ENCODE data around the gene SGSM2.

SGSM2 gene

DNA sequence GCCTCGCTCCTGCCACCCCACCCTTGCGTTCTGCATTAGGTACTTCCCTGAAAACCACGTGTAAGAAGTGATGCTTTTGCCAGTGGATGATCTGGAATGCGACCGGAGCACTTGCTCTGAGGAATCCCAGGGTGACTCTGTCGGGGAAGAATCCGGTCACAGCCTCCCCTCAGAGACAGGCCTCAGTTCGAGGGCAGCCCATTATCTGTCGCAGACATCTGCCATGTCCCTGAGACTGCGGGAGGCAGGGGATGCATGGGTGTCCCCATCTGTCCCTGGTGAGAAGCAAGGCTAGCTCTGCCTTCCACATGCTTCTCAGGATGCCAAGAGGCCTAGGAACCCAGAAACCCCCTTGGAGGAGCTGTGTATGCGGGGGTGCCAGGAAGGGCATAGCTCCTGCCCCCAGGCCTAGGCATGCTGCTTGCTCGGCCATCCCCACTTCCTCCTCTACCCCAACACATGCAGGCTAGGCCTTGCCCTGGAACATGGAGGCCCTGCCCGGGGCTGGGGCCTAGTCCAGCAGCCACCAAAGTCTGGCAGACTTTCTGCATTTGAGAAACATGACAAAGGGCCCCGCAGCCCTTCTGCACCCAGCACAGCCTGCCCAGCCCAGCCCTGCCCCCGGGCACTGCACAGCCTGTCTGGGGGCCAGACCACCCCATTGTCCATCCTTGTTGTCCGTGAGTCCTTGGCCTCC lies 43.1 kb downstream of the SGSM2 start:
- no peaks in the 10 kb centered on the region for H3K27me3 ChIP-seq (replicated peaks; ENCODE audit: insufficient read depth, low read length)
- H2AFZ ChIP-seq (ENCODE audit: low read length) = no peak overlapping the region
- H3K9ac ChIP-seq (ENCODE audit: low read length) = no peak overlapping the region
- DNase-seq = no peak
- no peaks in the 10 kb centered on the region for H3K4me1 ChIP-seq (ENCODE audit: low read length)
- H4K20me1 ChIP-seq (ENCODE audit: insufficient read depth, low read length) = no peaks in the 10 kb centered on the region
- H3K36me3 ChIP-seq (replicated peaks; ENCODE audit: insufficient read depth, low read length) = no peaks in the 10 kb centered on the region
- no peak overlapping the region for H3K4me3 ChIP-seq (ENCODE audit: low read length)
- no peak for TF ChIP-seq EZH2phosphoT487 (IDR thresholded peaks at IDR 0.05; ENCODE audit: low read length)
- no peaks in the 10 kb centered on the region for H3K9me3 ChIP-seq (replicated peaks; ENCODE audit: insufficient read depth, low read length)
- 0 out of 2 replicates have a peak, but pooled peaks cover 9% of the 10 kb centered on the region for H3F3A ChIP-seq (ENCODE audit: insufficient read depth, low read length)
- H3K79me2 ChIP-seq (ENCODE audit: low read length) = no peaks in the 10 kb centered on the region
- H3K9me2 ChIP-seq (replicated peaks; ENCODE audit: insufficient read depth, low read length) = no peaks in the 10 kb centered on the region
- H3K27ac ChIP-seq (ENCODE audit: low read length) = no peak overlapping the region
- no peak overlapping the region for H3K4me2 ChIP-seq (ENCODE audit: low read depth, low read length)

DNA sequence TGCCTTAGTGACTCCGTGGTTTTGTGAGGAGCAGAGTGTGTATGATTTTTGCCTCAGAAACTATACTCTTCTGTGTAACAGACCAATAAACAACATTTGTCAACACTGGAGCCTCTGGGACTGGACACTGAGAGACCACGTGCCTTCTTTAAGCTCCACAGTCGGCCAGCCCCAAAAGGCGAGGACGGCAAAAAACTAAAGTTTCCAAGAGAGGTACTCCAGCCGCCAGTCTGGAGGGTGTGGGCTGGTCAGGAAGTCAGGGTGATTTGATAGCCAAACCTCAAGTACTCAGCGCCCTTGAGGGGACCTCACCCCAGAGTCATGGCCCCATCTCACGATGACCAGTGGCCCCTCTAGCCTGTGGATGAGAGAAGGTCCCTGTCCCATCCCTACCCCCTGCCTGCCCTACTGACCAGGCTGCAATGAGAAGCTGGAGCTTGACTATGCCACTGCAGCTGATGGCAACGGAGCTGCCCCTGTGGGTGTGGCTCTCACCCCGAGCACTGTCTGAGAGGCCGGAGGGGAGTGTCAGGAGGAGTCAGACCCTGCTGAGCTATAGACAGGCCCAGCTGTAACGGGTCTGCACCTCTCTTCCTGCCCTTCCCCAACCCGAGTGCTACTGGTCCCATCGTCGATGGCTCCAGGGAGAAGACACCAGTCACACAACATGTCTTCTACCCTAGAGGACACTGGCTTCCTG lies 43.8 kb downstream of the SGSM2 start:
- Histone ChIP-seq H3K79me2 (ENCODE audit: low read length) (no peaks in the 10 kb centered on the region), H3K9me3 (replicated peaks; ENCODE audit: insufficient read depth, low read length) (no peaks in the 10 kb centered on the region), H3K4me2 (ENCODE audit: low read depth, low read length) (no peak overlapping the region), H4K20me1 (ENCODE audit: insufficient read depth, low read length) (no peaks in the 10 kb centered on the region), H3K27ac (ENCODE audit: low read length) (no peak overlapping the region), H2AFZ (ENCODE audit: low read length) (no peak overlapping the region), H3K9ac (ENCODE audit: low read length) (no peak overlapping the region), H3K9me2 (replicated peaks; ENCODE audit: insufficient read depth, low read length) (no peaks in the 10 kb centered on the region), H3K27me3 (replicated peaks; ENCODE audit: insufficient read depth, low read length) (no peaks in the 10 kb centered on the region), H3F3A (ENCODE audit: insufficient read depth, low read length) (0 out of 2 replicates have a peak, but pooled peaks cover 9% of the 10 kb centered on the region), H3K4me3 (ENCODE audit: low read length) (no peak overlapping the region), H3K4me1 (ENCODE audit: low read length) (no peaks in the 10 kb centered on the region), H3K36me3 (replicated peaks; ENCODE audit: insufficient read depth, low read length) (no peaks in the 10 kb centered on the region)
- no peak for TF ChIP-seq EZH2 (optimal IDR thresholded peaks at IDR 0.05; ENCODE audit: low read depth, low read length)
- TF ChIP-seq, protein P1, sequence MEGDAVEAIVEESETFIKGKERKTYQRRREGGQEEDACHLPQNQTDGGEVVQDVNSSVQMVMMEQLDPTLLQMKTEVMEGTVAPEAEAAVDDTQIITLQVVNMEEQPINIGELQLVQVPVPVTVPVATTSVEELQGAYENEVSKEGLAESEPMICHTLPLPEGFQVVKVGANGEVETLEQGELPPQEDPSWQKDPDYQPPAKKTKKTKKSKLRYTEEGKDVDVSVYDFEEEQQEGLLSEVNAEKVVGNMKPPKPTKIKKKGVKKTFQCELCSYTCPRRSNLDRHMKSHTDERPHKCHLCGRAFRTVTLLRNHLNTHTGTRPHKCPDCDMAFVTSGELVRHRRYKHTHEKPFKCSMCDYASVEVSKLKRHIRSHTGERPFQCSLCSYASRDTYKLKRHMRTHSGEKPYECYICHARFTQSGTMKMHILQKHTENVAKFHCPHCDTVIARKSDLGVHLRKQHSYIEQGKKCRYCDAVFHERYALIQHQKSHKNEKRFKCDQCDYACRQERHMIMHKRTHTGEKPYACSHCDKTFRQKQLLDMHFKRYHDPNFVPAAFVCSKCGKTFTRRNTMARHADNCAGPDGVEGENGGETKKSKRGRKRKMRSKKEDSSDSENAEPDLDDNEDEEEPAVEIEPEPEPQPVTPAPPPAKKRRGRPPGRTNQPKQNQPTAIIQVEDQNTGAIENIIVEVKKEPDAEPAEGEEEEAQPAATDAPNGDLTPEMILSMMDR (IDR thresholded peaks at IDR 0.05; ENCODE audit: low read length) = no peak
- no peak for TF ChIP-seq EZH2phosphoT487 (IDR thresholded peaks at IDR 0.05; ENCODE audit: low read length)
- no peak for DNase-seq

DNA sequence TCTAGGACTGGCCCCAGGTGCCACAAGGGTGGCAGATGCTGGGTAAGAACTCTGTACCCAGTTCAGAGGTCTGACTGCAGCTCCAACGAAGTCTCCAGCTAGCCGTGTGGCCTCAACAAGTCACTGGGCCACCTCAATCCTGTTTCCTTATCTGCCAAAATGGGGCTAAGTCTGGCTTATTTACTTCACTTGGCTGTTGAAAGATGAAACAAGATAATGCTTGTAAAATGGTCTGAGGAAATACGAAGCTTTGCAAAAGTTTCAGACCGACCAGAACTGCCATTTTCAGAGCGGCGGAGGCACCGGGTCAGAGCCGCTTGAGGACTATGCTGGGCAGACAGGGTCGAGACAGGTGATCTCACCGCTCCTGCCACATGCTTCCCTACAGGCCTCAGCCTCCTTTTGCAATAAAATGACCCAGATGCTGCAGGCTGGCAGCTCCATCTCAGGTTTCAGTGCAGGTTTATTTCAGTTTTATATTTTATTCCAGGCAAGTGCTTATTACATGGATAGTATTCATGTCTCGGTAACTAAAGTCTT lies 46.4 kb downstream of the SGSM2 start:
- Histone ChIP-seq H3K9me2 (replicated peaks; ENCODE audit: insufficient read depth, low read length) (no peaks in the 10 kb centered on the region), H3K79me2 (ENCODE audit: low read length) (peaks cover 5% of the 10 kb centered on the region; the same call in 1 of the 2 replicates), H3K9me3 (replicated peaks; ENCODE audit: insufficient read depth, low read length) (no peaks in the 10 kb centered on the region), H3K4me1 (ENCODE audit: low read length) (no peaks in the 10 kb centered on the region), H3K4me2 (ENCODE audit: low read depth, low read length) (no peak overlapping the region), H3K9ac (ENCODE audit: low read length) (no peak overlapping the region), H3F3A (ENCODE audit: insufficient read depth, low read length) (0 out of 2 replicates have a peak, but pooled peaks cover 9% of the 10 kb centered on the region), H3K36me3 (replicated peaks; ENCODE audit: insufficient read depth, low read length) (no peaks in the 10 kb centered on the region), H3K4me3 (ENCODE audit: low read length) (no peak overlapping the region), H4K20me1 (ENCODE audit: insufficient read depth, low read length) (no peaks in the 10 kb centered on the region), H2AFZ (ENCODE audit: low read length) (no peak overlapping the region), H3K27me3 (replicated peaks; ENCODE audit: insufficient read depth, low read length) (no peaks in the 10 kb centered on the region), H3K27ac (ENCODE audit: low read length) (no peak overlapping the region)
- no peak for DNase-seq
- TF ChIP-seq EZH2phosphoT487 (IDR thresholded peaks at IDR 0.05; ENCODE audit: low read length) (no peak), EZH2 (optimal IDR thresholded peaks at IDR 0.05; ENCODE audit: low read depth, low read length) (no peak)
- TF ChIP-seq, protein P1 (IDR thresholded peaks at IDR 0.05; ENCODE audit: low read length) = no peak
